Thyroid gland (tissue), 4 donors: Measurements from ENCODE around the gene CNPY4. TPM values are rescaled to one million over a fixed set of nuclear protein-coding genes. Genes with fewer than 3 reads are reported as not detected.

Experiments
- DNase-seq, 2 donors: peaks; one replicate each; pipeline ENCODE4 v3.0.0-alpha.2; 2019
- H3K27ac ChIP-seq, 3 donors: fragments of 200-600 bp; sonication (generic); 1 replicate in 2 of 3; 2 replicates in 1 of 3; pipeline ENCODE4 v1.5.1; 2016 to 2019; ENCODE audit warnings: mild to moderate bottlenecking in 1 of 3, moderate library complexity in 1 of 3
- H3K27me3 ChIP-seq: fragments of 200-600 bp; sonication (generic); one replicate; pipeline ENCODE4 v1.5.1; 2019
- H3K36me3 ChIP-seq, 2 donors: fragments of 200-600 bp; sonication (generic); one replicate each; pipeline ENCODE4 v1.5.1; 2016 to 2019
- H3K4me1 ChIP-seq, 2 donors: fragments of 200-600 bp; sonication (generic); one replicate each; pipeline ENCODE4 v1.5.1; 2017 to 2019
- H3K4me3 ChIP-seq, 3 donors: fragments of 200-600 bp; sonication (generic); replicated peaks in 1 of 3; 1 replicate in 2 of 3; 2 replicates in 1 of 3; pipeline ENCODE4 v1.5.1; 2016; ENCODE audit warnings: mild to moderate bottlenecking in 1 of 3
- H3K9me3 ChIP-seq: fragments of 200-600 bp; sonication (generic); one replicate; pipeline ENCODE4 v1.5.1; 2017
- CTCF ChIP-seq, 6 experiments: fragments of 200-600 bp in 3 of 6; fragments of 450-650 bp in 3 of 6; sonication (generic) in 3 of 6; IDR thresholded peaks; one replicate each; pipeline ENCODE4 v1.5.1; 2016 to 2019; ENCODE audit warnings: antibody characterized with exemption in 6 of 6, mild to moderate bottlenecking in 2 of 6, inconsistent platforms in 1 of 6, moderate library complexity in 1 of 6
- POLR2A ChIP-seq, 2 donors: fragments of 450-650 bp; IDR thresholded peaks; one replicate each; pipeline ENCODE4 v1.6.1; 2017; ENCODE audit warnings: antibody characterized with exemption in 2 of 2, mild to moderate bottlenecking in 2 of 2, moderate library complexity in 1 of 2
- WGBS, 2 donors: methylation state at CpG; one replicate each; pipeline ENCODE4 v1.1.5; 2017; 5-methylcytosine and 5-hydroxymethylcytosine counted together
- intact Hi-C: fragments of 100-400 bp; cut with DNase I; formaldehyde crosslinking; loops from one replicate; pipeline ENCODE4 v1.15.1; 2023
- total RNA-seq, 4 donors: library from RNA; depleted of rRNA; stranded (reverse); fragments of >200 nt; gene quantifications; one replicate each; pipeline ENCODE4 v1.2.3, GENCODE V29; 2016

Gene CNPY4
- total RNA-seq, 4 donors from 2014 or later: 4.1 to 14.5 (median 13.1) TPM

- Histone ChIP-seq H3K27me3 (no peaks in the 10 kb centered on the region), H3K4me1 (peaks cover 21 to 26% of the 10 kb centered on the region in 2 donors), H3K9me3 (no peaks in the 10 kb centered on the region), H3K36me3 (peaks cover 5 to 10% of the 10 kb centered on the region in 2 donors), H3K27ac (peak within 1 kb of the TSS; percentile 83 to 89 (median 85)), H3K4me3 (peak within 1 kb of the TSS; percentile 66 to 87 (median 85))
- peak; percentile 99 for DNase-seq
- peak; percentile 65 to 97 (median 89) for TF ChIP-seq CTCF (IDR thresholded peaks at IDR 0.05)
- TF ChIP-seq POLR2A (IDR thresholded peaks at IDR 0.05): peak in 1 of 2 donors; percentile 54
- WGBS, 2 donors: 0 to 1% methylated on average over 7 to 25 of the region's 55 CpGs
- intact Hi-C loops: loop anchor here (5.0 kb wide), 1 partner anchor 89 kb away; no protein-coding TSS in a partner anchor
Observed at GRCh38 chr7:100081535-100082102, 37.8 kb upstream of the CNPY4 start, which contains the start of gene ZNF3. Gene ZNF3 (minus strand): TSS chr7:100081723. CDS start chr7:100077357, 4,366 bp downstream.

GRCh38 chr7:100082978-100083377 is 36.5 kb upstream of the CNPY4 start:
- Histone ChIP-seq H3K27ac (peak overlapping the region; percentile 65 to 85 (median 83)), H3K4me3 (no peak overlapping the region), H3K36me3 (no peaks in the 10 kb centered on the region), H3K4me1 (peaks cover 24 to 26% of the 10 kb centered on the region in 2 donors), H3K27me3 (no peaks in the 10 kb centered on the region), H3K9me3 (no peaks in the 10 kb centered on the region)
- WGBS, 2 donors: 71 to 74% methylated on average over 4 of the region's 4 CpGs
- intact Hi-C loops: loop anchor here (5.0 kb wide), 1 partner anchor 91 kb away; no protein-coding TSS in a partner anchor
- DNase-seq: no peak
- TF ChIP-seq CTCF (IDR thresholded peaks at IDR 0.05) (no peak), POLR2A (IDR thresholded peaks at IDR 0.05) (no peak)

- H3K9me3 ChIP-seq: no peaks in the 10 kb centered on the region
- H3K27ac ChIP-seq: no peak overlapping the region
- H3K4me3 ChIP-seq: no peak overlapping the region
- TF ChIP-seq CTCF (IDR thresholded peaks at IDR 0.05): no peak
- no peak for TF ChIP-seq POLR2A (IDR thresholded peaks at IDR 0.05)
- intact Hi-C loops: no loop called here
- peaks cover 15 to 31% of the 10 kb centered on the region in 2 donors for H3K4me1 ChIP-seq
- H3K27me3 ChIP-seq: no peaks in the 10 kb centered on the region
- no peak for DNase-seq
- no peaks in the 10 kb centered on the region for H3K36me3 ChIP-seq
- whole genome bisulfite sequencing, 2 donors: 76 to 78% methylated on average over 3 of the region's 3 CpGs
Observed at GRCh38 chr7:100085515-100085914, 33.9 kb upstream of the CNPY4 start.

- TF ChIP-seq CTCF (IDR thresholded peaks at IDR 0.05) (no peak), POLR2A (IDR thresholded peaks at IDR 0.05) (no peak)
- no peak for DNase-seq
- no peaks in the 10 kb centered on the region for H3K9me3 ChIP-seq
- peaks cover 9 to 24% of the 10 kb centered on the region in 2 donors for H3K4me1 ChIP-seq
- no peak overlapping the region for H3K4me3 ChIP-seq
- no peak overlapping the region for H3K27ac ChIP-seq
- no peaks in the 10 kb centered on the region for H3K27me3 ChIP-seq
- H3K36me3 ChIP-seq: peaks cover 14% of the 10 kb centered on the region in 2 donors
- intact Hi-C loops: no loop called here
- WGBS, 2 donors: 71% methylated on average over 10 of the region's 10 CpGs
Observed at GRCh38 chr7:100087055-100087750, 32.2 kb upstream of the CNPY4 start.
